NCI-H146 treated with DMSO at 0.1 percent for 48 hours (cell line): ENCODE results near the gene HEYL.
A peak's percentile ranks its signal among the peaks of the same experiment; 100 is the strongest.
"Not testable (repeated sequence)": the region's sequence is repeated elsewhere in the genome, so short reads cannot be mapped to it uniquely, and the experiment has no call there.

Source experiments
- DNase-seq: peaks from one replicate; lab custom pipeline; 2025; ENCODE audit not compliant: unreplicated experiment; lab: John Stamatoyannopoulos, UW

HEYL gene

DNA sequence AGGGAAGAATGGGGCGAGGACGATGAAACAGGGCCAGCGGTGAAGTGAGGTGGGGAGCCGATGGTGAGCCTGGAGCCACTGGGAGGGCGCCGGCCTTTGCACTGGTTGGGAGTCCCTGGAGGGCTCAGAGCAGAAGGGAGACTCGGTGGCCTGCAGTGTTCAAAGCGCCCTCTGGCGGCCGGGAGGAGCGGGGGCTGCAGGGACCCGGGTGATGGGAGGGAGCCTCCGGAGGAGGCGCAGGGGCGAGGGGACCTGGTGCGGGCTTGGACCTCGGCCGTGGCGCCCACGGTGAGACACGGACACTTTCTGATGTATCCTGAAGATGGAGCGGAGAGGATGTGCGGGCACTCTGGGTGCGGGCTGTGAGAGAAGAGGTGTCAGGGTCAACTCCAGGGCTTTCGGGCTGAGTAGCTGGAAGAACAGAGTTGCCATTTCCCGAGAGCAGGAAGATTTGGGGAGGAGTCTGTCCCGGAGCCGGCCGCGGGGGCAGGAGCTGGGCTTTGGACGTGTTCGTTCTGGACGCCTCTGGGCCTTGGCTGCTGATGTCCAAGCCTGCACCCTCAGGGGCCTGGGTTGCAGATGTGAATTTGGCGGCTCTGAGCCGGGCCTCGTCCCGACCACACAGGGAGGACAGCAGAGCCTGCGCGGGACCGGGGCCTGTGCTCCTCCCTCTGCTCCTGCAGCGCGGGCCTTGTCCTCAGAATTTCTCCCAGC lies 29.7 kb downstream of the HEYL start:
- DNase-seq = peak; percentile 1

DNA sequence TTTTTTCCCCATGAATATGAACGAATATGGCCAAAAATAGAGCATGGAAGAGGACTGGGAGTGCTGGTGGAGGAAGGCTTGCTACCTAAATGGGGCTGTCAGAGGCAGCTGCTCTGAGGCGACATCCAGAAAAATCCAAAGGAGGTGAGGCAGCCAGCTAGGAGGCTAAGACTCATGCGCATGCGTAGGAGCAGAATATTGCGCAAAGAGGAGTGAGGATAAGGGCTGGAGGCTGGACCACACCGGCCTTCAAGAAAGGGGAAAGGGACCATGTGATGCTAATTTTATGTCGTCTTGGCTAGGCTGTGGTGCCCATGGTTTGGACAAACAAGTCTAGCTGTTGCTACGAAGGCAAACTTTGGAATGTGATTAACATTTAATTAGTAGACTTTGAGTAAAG lies 30.5 kb downstream of the HEYL start:
- no peak for DNase-seq

DNA sequence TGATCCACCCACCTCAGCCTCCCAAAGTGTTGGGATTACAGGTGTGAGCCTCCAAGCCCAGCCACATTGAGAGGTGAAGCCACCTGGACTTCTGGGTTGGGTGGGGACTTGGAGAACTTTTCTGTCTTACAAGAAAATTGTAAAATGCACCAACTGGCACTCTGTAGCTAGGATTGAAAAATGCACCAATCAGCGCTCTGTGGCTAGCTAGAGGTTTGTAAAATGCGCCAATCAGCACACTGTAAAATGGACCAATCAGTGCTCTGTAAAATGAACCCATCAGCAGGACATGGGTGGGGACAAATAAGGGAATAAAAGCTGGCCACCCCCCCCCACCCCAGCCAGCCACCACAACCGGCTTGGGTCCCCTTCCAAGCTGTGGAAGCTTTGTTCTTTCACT lies 35.8 kb downstream of the HEYL start:
- DNase-seq = not testable (repeated sequence)

DNA sequence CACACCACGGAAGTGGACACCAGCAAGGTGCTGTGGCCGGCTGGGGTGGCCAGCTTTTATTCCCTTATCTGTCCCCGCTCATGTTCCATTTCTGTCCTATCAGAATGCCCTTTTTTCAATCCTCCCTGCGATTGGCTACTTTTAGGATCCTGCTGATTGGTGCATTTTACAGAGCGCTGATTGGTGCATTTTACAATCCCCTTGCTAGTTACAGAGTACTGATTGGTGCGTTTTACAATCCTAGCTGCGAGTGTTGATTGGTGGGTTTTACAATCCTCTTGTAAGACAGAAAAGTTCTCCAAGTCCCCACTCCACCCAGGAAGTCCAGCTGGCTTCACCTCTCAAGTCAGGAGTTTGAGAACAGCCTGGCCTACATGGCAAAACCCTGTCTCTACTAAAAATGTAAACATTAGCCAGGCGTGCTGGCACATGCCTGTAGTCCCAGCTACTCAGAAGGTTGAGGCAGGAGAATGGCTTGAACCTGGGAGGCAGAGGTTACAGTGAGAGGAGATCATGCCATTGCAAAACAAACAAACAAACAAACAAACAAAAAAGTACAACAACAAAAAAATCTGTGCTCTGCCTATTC lies 37.7 kb downstream of the HEYL start:
- not testable (repeated sequence) for DNase-seq

DNA sequence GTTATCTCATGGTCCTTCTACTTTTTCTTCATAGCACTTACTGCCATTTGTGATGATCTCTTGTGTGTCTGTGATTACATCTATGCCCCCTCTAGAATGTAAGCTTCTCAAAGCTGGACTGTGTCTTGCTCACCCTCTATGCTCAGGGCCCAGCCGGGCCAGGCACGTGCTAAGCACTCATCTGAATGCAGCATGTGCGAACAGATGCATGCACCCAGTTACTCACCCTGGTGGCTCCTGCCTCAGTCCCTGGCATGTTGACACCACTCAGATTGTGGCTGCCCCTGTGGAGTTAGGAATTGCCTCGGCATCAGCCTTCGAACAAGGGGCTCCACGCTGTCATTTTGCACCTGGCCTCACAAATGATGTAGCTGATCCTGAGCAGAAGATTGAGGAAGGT lies 43.3 kb downstream of the HEYL start:
- no peak for DNase-seq

DNA sequence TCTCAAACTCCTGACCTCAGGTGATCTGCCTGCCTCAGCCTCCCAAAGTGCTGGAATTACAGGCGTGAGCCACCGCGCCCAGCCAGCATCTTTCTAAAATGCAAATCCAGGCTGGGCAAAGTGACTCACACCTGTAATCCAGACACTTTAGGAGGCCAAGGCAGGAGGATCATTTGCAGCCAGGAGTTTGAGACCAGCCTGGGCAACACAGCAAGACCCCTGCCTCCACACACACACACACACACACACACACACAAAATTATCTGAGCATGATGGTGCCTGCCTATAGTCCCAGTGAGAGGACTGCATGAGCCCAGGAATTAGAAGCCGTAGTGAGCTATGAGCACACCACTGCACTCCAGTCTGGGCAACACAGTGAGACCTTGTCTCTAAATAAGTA lies 46.1 kb downstream of the HEYL start:
- DNase-seq = no peak

DNA sequence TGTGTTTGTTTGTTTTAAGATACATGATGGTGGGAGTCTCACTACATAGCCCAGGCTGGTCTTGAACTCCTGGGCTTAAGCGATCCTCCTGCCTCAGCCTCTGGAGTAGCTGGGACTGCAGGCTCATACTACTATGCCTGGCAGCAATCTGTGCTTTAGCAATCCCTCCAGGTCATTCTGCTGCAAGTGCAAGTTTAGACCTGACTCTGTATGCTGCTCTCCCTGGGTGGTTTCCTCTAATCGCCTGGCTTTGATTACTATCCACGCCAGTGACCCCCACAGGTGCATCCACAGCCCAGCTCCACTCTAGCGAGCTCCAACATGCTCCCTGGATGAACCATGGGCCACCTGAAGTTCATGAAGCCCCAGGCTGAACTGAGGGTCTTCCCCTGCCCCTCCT lies 47.4 kb downstream of the HEYL start:
- DNase-seq = peak; percentile 2

DNA sequence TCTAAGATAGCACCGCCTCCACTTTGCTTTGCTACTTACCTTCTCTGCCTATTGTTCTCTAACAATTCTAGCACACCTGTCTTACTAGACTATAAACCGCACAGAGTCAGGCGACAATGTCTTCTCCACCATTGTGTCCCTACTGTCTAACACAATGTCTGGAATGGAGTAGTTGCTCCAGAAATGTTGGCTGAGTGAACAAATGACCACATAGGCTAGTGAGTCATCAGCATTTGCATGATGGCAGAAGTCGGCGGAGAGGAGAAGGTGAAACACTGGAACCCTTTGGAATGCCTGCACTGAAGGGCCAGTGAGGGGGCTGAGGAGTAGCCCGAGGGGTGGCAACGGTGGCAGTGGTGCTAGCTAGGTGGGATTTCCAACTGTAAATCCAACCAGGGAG lies 48.9 kb downstream of the HEYL start:
- no peak for DNase-seq

DNA sequence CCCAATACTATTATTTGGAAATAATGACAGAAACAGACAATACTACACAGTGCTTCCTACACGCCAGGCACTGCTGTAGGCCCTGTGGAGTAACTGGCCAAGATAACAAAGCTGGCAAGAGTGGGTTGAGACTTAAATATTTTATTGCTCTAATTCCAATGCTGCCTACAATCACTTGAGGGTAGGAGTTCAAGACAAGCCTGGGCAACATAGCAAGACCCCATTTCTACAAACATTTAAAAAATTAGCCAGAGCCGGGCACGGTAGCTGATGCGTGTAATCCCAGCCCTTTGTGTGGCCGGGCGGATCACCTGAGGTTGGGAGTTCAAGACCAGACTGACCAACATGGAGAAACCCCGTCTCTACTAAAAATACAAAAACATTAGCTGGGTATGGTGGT lies 53.5 kb downstream of the HEYL start:
- DNase-seq = no peak

DNA sequence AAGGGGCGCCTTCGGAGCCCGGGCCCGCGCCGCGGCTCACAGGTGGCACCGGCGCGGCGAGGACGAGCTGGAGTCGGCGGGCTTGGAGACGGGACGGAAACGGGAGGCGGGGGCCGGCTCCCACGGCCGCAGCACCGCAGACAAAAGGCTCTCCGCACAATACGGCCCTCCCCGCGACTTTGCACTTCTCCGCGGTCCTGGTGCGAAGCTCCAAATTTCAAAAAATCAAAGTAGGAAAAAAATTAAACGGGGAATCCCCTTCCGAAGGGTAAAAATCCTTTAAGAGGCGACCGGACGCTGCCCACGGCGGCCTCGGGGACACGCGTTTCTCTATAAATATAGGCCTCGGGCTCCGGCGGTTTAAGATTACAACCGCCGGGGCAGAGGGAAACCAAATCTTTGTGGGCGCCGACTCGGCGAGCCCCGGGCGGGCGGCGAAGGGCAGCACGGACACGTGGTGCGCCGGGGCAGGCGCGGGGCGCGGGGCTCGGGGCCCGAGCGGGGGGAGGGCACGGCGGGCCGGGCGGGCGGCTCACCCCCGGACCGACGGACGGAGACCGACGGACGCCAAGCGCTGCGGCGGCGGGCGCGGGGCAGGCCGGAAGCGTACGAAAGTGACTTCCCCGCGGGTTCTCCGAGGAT lies 63.3 kb downstream of the HEYL start:
- DNase-seq = no peak

DNA sequence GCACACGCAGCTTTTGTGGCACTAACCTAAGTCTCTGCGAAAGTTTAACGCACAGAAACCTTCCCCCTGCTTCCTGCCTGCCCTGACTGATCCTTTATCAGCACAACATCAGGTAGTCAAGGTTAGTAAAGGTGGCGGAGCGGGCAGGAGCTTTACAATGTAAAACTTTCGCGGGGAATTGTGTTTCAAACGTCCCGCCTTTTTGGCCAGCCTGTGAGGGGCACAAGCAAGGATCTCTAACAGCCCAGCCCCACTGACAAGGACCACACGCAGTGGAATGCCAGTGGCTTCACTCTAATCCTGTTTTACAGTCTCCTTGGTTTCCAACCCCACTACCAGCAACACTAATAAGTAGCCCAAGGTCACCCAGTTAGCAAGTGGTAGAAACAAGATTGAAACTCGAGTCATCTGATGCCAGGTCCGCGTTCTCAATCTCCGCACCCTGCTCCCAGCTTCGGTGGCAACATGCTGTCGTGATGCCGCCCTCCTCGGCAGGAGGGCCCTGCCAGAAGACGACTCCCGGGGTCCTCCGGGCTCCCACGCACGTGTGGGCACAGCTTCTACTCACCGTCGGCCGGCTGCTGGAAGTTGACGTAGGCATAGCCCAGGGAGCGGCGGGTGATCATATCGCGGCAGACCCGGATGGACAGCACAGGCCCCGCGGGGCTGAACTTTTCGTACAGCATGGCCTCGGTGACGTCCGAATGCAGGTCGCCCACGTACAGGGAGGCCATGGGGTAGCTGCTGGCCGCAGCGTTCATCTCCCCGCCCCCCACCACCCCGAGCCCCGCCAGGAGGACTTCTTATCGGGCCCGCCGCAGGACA lies 64.0 kb downstream of the HEYL start:
- DNase-seq = no peak

DNA sequence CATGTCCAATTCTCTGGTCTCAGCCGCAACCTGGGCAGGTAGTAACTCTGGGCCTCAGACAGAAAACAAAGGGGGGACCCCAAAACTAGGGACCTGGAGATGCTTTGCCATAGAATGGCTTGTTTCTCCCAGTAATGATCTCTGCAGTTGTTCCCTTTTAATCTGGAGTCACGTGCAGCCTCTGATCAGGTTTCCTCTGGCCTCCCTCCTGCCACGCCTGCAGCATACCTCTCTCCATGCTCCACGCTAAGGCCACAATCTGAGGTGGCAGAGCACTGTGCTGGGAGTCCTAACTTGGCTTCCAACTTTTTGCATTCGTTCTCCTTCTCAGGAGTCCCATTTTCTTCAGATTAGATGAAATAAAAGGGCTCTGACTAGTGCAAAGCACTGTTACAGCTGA lies 64.8 kb downstream of the HEYL start:
- DNase-seq = no peak
